ENCODE measurements around the gene ALAS2.
"Not testable (repeated sequence)": the region's sequence is repeated elsewhere in the genome, so short reads cannot be mapped to it uniquely, and the experiment has no call there.

ALAS2 gene

DNA sequence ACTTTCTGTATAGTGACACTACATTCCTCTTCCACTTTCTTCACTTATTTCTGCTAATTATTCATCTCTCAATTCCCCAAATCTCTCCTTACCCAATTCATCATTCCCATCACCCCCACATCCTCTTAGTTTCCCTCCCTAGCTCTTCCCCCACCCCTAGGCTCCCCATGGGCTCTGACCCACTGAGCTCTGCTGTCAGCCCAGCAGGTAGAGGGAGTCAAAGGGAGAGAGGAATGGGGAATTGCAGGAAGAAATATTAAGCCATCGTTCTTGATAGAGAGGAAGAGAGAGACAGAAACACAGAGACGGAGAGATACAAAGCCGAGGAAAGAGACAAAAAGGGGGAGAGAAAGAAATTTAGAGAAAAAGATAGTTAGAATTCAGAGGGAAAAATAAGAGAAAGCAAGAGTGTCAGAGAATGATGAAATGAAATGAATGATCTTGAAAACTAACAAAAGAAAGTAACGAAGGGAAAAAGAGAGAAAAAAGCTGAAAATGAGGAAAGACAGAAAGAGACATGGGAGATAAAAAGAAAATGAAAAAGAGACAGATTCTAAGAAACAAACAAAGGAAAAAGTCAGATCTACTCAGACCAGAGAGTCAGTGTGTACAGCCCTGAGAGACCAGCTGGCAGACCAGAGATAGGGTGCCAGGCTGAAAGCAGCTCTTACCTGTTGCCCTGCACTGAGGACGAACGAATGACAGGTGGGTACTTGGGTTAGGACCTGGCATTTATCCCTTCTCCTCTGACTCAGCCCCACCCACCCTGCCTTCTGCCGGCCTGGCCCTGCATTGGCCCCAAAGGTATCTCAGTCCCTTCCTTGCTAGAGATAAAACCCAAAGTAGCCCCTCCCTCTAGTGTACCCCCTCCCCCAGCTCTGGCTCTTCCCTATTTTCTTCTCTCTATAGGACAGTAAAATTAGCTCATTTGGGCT, at the start of gene ALAS2:
TSS of gene ALAS2 (minus strand) at position 707 of the 935 bp plus-strand sequence. CDS start 4,977 bp downstream, outside the sequence.
- DNase-seq: no peak

- no peak for DNase-seq
These were observed 44.2 kb upstream of the ALAS2 start, which contains the start of gene PAGE2B for GRCh38 chrX:55074851-55075467. TSS of gene PAGE2B (plus strand) at chrX:55075030. CDS start at chrX:55076042, 1,012 bp downstream.

- DNase-seq: no peak
These were observed 41.5 kb upstream of the ALAS2 start for GRCh38 chrX:55072286-55072685.

DNA sequence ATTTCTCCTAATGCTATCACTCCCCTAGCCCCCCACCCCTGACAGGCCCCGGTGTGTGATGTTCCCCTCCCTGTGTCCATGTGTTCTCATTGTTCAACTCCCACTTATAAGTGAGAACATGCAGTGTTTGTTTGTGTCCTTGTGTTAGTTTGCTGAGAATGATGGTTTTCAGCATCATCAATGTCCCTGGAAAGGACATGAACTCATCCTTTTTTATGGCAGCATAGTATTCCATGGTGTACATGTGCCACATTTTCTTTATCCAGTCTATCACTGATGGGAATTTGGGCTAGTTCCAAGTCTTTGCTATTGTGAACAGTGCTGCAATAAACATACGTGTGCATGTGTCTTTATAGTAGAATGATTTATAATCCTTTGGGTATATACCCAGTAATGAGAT, 36.4 kb upstream of the ALAS2 start:
- not testable (repeated sequence) for DNase-seq

DNA sequence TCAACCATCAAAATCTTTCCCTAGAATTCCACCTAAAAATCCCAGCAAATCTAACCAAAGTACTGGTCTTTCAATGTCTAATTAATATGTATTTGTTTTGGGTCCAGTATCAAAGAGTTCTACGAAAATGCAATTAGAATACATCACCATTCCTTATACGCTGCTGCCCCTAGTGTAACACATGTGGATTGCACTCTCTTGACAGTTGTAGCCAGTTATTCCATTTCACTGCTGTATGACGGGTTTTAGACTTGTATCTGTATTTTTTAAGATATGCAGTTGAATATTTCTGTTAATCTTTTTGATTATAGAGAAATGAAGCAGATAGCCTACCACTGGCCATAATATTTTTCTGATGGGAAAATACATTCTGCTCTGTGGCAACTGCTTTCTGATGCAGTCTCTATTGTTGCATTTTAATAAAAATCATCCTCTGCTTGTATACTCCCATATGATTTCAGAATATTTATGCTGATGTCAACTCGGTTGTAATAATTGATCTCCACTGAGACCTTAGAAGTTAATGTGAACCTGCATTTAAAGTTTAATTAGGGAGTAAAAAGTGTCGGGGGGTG, 27.0 kb upstream of the ALAS2 start:
- no peak for DNase-seq

- no peak for DNase-seq
These were observed 26.3 kb upstream of the ALAS2 start for GRCh38 chrX:55056820-55057674.

DNA sequence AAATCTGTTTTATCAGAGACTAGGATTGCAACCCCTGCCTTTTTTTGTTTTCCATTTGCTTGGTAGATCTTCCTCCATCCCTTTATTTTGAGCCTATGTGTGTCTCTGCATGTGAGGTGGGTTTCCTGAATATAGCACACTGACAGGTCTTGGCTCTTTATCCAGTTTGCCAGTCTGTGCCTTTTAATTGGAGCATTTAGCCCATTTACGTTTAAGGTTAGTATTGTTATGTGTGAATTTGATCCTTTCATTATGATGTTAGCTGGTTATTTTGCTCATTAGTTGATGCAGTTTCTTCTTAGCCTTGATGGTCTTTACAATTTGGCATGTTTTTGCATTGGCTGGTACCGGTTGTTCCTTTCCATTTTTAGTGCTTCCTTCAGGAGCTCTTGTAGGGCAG, 19.8 kb upstream of the ALAS2 start:
- DNase-seq: not testable (repeated sequence)

DNA sequence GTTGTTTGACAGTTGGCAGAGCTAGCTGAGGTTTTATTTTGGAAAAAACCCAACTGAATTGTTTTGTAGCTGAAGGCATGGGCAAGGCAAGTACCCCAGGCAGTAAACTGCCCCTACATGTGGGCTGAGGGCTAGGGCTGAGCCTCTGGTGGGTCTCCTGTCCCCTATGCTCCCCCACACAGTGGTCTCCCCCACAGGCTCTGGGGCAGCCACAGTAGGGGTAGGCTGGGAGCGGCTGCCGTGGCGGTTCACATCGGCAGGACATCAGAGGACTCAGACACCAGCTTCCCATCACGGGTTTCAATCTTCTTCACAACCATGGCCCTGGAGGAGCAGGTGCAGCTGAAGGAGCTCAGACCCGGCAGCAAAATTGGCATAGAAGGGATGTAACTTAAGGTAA, 10.7 kb upstream of the ALAS2 start:
- DNase-seq: no peak

DNA sequence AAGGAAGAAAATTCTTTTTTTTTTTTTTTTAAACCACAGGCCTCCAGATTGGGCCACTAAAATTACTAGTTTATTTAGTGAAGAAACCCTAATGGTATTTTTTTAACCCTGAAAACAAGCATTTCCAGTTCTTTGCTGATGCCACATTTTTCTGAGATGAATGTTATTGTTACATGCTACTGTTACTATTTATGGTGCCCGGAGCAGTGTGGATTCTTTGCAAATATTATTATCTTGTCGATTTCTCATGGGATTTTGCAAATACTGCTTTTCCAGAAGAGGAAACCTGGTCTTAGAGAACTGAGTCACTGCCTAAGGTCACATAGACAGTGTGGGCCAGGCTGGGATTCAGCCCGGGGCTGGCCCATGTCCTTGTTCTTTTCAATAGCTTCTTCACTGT, 8.7 kb upstream of the ALAS2 start:
- DNase-seq: no peak

- DNase-seq: no peak
These were observed 2.7 kb upstream of the ALAS2 start for GRCh38 chrX:55033429-55033828.

DNA sequence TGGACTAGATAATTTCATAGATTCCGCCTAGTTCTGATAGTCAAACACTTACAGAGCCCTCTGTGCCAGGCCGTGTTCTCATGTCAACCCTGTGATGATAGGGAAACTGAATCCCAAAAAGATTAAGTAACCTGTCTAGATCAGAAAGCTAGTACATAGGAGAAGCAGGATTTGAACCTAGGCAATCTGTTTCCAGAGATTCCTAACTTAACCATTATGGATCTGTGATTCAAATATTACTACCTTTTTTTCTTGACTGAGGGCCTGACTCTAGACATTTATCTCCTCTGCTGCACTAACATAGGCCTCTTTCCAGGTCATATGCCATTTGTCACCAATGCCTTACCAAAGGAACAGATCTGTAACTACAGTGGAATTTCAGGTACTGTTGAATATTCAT, 1.5 kb downstream of the ALAS2 start:
- no peak for DNase-seq

DNA sequence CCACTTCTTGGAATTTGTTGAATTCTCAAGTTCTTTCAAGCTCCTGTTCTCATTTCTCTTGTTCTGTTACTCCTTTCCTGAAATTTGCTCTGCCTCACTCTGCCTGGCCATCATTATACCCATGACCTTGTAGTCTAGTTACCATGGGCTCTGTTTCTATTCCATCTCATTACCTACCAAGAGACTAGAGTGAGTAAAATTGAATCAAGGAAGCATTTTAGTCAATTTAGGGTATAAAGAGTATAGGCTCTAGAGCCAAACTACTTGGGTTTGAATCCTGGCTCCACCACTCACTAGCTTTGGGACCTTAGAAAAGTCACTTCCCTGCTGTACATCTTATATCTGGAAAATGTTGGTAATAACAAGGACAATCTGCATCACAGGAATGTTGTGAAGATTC, 2.2 kb downstream of the ALAS2 start:
- DNase-seq: no peak

DNA sequence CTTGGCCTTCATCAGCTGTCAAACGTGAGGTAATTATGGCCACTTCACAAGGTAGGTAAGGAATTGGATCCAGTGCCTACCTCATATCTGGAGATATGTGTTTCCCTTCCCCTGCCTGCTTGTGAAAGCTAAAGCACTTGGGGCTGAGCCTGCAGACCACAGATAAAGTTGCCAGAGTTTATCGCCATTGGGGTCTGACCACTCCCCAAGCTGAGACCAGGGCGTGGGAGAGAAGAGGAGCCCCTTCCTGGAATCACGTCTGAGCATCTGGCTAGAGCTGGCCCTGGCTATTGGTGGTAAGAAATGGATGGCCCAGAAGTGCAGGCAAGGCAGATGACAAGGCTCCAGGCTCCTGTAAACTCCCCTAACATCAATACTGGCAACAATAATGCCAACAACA, 2.7 kb downstream of the ALAS2 start:
- DNase-seq: no peak

- DNase-seq: no peak
These were observed 3.9 kb downstream of the ALAS2 start for GRCh38 chrX:55026840-55027239.

DNA sequence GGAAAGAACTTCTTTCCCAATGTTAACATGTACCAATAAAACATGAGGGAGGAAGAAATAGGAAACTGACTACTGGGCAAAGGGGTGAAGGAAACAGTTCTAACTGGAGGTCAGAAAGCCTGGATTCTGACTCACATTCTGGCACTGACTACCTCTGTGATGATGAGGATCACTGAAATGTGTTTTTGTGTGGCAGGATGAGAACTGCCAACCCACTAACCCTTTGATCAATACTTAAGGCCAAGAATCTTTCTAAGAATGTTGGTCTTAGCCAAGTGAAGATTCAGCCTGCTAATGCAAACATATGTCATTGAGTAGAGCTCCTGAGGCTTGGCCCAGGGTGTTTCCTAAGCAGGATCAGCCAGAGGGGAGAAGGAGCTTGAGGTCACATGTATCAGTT, 4.6 kb downstream of the ALAS2 start:
- no peak for DNase-seq

DNA sequence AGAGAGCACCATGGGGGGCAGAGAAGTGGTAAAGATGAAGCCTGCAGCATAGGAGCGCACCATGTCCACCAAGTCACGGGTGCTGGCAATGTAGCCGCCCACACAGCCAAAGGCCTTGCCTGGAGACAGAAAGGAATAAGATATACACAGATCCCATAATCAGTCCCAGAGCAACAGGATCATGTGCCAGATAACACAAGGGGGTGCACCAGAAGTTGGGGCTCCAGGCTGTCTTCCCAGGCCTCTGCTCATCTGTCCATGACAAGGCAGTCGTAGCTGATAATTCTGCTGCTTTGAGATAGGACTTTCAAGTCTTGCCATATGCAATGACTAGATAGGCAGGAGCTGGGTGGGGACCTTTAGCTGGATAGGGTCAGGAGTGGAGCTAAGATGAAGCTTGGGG, 15.9 kb downstream of the ALAS2 start:
- DNase-seq: no peak

- no peak for DNase-seq
These were observed 19.5 kb downstream of the ALAS2 start for GRCh38 chrX:55011294-55011693.

DNA sequence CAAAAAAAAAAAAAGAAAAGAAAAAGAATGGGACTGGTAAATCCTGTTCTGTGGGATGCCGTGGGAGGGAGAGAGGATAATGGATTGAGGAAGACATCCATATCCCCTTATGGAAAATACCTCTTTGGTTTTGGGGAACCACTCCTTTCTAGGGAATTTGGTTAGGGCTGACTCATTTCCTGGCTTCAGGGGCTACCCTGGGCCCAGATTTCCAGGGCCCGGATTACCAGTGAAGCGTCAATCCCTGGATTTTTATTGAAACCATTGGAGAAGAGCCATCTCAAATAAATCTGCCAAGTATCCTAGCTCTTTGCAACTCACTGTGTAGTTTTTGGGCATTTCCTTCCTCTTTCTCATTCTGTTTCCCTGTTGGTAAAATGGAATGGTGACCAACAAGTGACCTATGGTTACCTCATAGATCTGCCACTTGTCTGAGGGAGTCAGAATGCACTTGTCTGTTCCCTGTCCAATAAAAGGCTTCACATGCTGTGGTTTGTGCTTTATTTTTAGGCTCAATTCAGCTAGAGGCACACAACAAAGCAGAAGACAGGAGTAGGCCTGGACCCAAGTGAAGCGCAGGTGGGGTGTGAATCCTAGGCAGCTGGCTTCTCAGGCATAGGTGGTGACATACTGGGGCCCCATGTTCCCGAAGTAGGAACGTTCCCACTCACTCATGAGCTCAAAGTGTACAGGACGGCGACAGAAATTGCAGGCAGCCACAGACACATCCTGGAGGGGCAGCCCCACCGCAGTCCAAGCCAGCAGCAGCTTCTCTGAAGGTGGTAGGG, 22.0 kb downstream of the ALAS2 start:
- no peak for DNase-seq

- DNase-seq: no peak
These were observed 23.1 kb downstream of the ALAS2 start for GRCh38 chrX:55007656-55008055.

GRCh38 chrX:55006827-55007621, 23.8 kb downstream of the ALAS2 start:
- no peak for DNase-seq

GRCh38 chrX:55005256-55005655, 25.5 kb downstream of the ALAS2 start:
- no peak for DNase-seq
